ENCODE results near the gene PRSS16.
A peak's percentile ranks its signal among the peaks of the same experiment; 100 is the strongest.

The PRSS16 gene

DNA sequence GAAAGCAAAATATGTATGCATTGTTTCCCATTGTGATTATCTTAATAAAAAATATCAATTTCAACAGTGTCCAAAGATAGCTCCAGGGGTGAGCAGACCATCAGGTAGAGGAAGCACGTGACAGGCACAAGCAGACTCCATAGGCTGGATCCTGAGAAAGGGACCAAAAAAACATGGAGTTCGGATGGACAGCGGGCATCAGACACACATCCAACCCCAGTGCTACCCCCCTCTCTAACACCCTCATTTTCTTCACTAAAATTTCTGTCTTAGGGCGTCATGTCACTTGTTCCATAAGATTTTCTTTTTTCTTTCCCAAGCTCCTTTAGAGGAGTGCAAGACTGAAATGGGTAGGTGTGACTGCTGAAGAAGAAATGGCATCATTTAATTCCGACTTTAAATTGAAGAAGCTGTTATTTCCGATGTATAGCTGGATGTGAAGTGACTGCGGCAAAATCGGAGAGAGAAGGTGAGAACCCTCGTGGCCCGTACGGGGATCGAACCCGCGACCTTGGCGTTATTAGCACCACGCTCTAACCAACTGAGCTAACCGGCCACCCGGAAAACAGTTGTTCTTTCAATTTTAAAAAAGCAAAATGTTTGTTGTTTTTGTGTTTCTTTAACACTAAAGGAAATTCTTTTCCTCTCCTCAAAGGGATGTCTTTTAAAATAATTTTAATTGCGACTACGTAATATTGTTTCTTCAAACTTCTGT lies 10.3 kb upstream of the PRSS16 start:
- no peak overlapping the region for H3K14ac ChIP-seq (ENCODE audit: low read length)
- no peaks in the 10 kb centered on the region for H3K36me3 ChIP-seq (replicated peaks in 1 of 2; ENCODE audit: control insufficient read depth in 2 of 2, insufficient read depth in 2 of 2, low read length in 2 of 2)
- H3K4ac ChIP-seq (ENCODE audit: low read length), result no peak overlapping the region
- no peak overlapping the region for H2AK5ac ChIP-seq (ENCODE audit: low read depth, low read length)
- no peak overlapping the region for H4K8ac ChIP-seq (ENCODE audit: low read depth, low read length)
- H4K91ac ChIP-seq (ENCODE audit: low read depth, low read length, poor library complexity), result no peak overlapping the region
- peak overlapping the region; percentile 45 for H3K4me2 ChIP-seq (ENCODE audit: insufficient read depth, low read length, poor library complexity, severe bottlenecking)
- peaks cover 0 to 10% of the 10 kb centered on the region in 2 donors for H3K9me3 ChIP-seq (replicated peaks in 1 of 2; ENCODE audit: control insufficient read depth in 2 of 2, insufficient read depth in 1 of 2, low read depth in 1 of 2, low read length in 2 of 2)
- H3K27me3 ChIP-seq (ENCODE audit: control insufficient read depth in 3 of 3, insufficient read depth in 3 of 3, low read depth in 1 of 3, low read length in 3 of 3), result peaks cover 0 to 32% (median 19%) of the 10 kb centered on the region in 3 experiments
- no peak overlapping the region for H3K27ac ChIP-seq (replicated peaks; ENCODE audit: low read length)
- H2BK12ac ChIP-seq (ENCODE audit: low read length), result no peak overlapping the region
- peak overlapping the region in 1 of 2 donors; percentile 74 for H3K4me3 ChIP-seq (ENCODE audit: low read length in 2 of 2)
- H3K9ac ChIP-seq (ENCODE audit: low read depth, low read length, poor library complexity), result no peak overlapping the region
- WGBS, 2 donors (ENCODE audit: extremely low coverage in 2 of 2, insufficient read length in 2 of 2, insufficient replicate concordance in 1 of 2), result no CpG with 5 or more reads among the region's 20 CpGs
- H3K18ac ChIP-seq (ENCODE audit: low read length), result no peak overlapping the region
- no peak overlapping the region for H2BK15ac ChIP-seq (ENCODE audit: low read length)
- no peak overlapping the region for H3K23ac ChIP-seq (ENCODE audit: low read depth, low read length, poor library complexity)
- H2AFZ ChIP-seq (ENCODE audit: low read length), result no peak overlapping the region
- DNase-seq (ENCODE audit: low spot score), result no peak
- H3K4me1 ChIP-seq (ENCODE audit: control insufficient read depth in 2 of 2, insufficient read depth in 1 of 2, low read depth in 1 of 2, low read length in 2 of 2), result no peaks in the 10 kb centered on the region
- H3K79me1 ChIP-seq (ENCODE audit: low read depth, low read length), result no peaks in the 10 kb centered on the region
- H2BK120ac ChIP-seq (ENCODE audit: low read depth, low read length), result no peak overlapping the region
- H2BK5ac ChIP-seq (ENCODE audit: low read length), result no peak overlapping the region

GRCh38 chr6:27238010-27238983 lies 9.2 kb upstream of the PRSS16 start:
- H3K4me2 ChIP-seq (ENCODE audit: insufficient read depth, low read length, poor library complexity, severe bottlenecking), result peak overlapping the region; percentile 67
- H3K27me3 ChIP-seq (ENCODE audit: control insufficient read depth in 3 of 3, insufficient read depth in 3 of 3, low read depth in 1 of 3, low read length in 3 of 3), result peaks cover 0 to 35% (median 19%) of the 10 kb centered on the region in 3 experiments
- H2BK120ac ChIP-seq (ENCODE audit: low read depth, low read length), result no peak overlapping the region
- no peak overlapping the region for H3K9ac ChIP-seq (ENCODE audit: low read depth, low read length, poor library complexity)
- WGBS, 2 donors (ENCODE audit: extremely low coverage in 2 of 2, insufficient read length in 2 of 2, insufficient replicate concordance in 1 of 2), result no CpG with 5 or more reads among the region's 41 CpGs
- no peak overlapping the region for H3K18ac ChIP-seq (ENCODE audit: low read length)
- H3K36me3 ChIP-seq (replicated peaks in 1 of 2; ENCODE audit: control insufficient read depth in 2 of 2, insufficient read depth in 2 of 2, low read length in 2 of 2), result no peaks in the 10 kb centered on the region
- no peak for DNase-seq (ENCODE audit: low spot score)
- peaks cover 0 to 10% of the 10 kb centered on the region in 2 donors for H3K9me3 ChIP-seq (replicated peaks in 1 of 2; ENCODE audit: control insufficient read depth in 2 of 2, insufficient read depth in 1 of 2, low read depth in 1 of 2, low read length in 2 of 2)
- H4K8ac ChIP-seq (ENCODE audit: low read depth, low read length), result no peak overlapping the region
- H3K4me3 ChIP-seq (ENCODE audit: low read length in 2 of 2), result peak overlapping the region; percentile 7 to 74
- H3K14ac ChIP-seq (ENCODE audit: low read length), result no peak overlapping the region
- no peak overlapping the region for H2BK5ac ChIP-seq (ENCODE audit: low read length)
- H2BK12ac ChIP-seq (ENCODE audit: low read length), result no peak overlapping the region
- no peak overlapping the region for H4K91ac ChIP-seq (ENCODE audit: low read depth, low read length, poor library complexity)
- H3K4ac ChIP-seq (ENCODE audit: low read length), result no peak overlapping the region
- no peak overlapping the region for H2AK5ac ChIP-seq (ENCODE audit: low read depth, low read length)
- no peak overlapping the region for H2BK15ac ChIP-seq (ENCODE audit: low read length)
- no peak overlapping the region for H3K27ac ChIP-seq (replicated peaks; ENCODE audit: low read length)
- H2AFZ ChIP-seq (ENCODE audit: low read length), result peak overlapping the region; percentile 34
- H3K4me1 ChIP-seq (ENCODE audit: control insufficient read depth in 2 of 2, insufficient read depth in 1 of 2, low read depth in 1 of 2, low read length in 2 of 2), result no peaks in the 10 kb centered on the region
- no peaks in the 10 kb centered on the region for H3K79me1 ChIP-seq (ENCODE audit: low read depth, low read length)
- H3K23ac ChIP-seq (ENCODE audit: low read depth, low read length, poor library complexity), result no peak overlapping the region

DNA sequence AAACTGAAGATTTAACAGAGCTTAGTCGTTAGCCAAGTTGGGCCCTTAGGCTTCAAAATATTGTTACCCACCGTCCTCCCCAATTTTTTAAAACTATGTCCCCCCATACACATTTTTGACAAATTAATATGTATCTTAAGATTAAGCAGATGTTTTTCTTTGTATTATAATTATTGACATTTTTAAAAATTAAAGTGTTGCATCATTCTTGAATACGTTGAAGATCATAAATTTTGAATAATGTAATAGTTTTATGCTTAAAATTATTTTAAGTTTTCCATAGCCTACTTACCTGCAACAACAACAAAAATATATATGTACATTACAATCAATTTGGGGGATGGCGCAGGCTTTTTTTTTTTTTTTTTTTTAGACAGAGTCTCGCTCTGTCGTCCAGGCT lies 8.2 kb upstream of the PRSS16 start:
- H2AK5ac ChIP-seq (ENCODE audit: low read depth, low read length), result no peak overlapping the region

DNA sequence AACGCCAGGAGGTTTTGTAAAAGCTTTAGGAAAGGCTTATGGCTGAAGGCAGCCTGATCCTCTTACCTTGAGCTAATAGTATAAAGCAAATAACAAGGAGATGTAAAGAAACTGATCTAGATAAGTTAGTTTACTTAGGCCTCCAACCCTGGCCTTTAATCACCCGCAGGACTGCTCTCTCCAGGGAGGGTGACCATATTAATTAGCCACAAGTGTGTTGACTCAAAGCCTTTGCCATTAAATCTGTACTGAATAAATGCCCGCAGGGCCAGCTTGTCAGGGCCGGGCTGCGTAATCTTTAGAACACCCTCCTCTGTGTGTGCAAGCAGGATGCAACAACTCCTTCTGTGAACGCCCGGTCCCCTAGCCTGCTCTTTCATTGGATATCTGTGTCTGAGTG lies 6.1 kb upstream of the PRSS16 start:
- H3K27me3 ChIP-seq (ENCODE audit: control insufficient read depth in 3 of 3, insufficient read depth in 3 of 3, low read depth in 1 of 3, low read length in 3 of 3), result peaks cover 0 to 31% (median 19%) of the 10 kb centered on the region in 3 experiments
- no peak overlapping the region for H2BK120ac ChIP-seq (ENCODE audit: low read depth, low read length)
- no peak overlapping the region for H3K4ac ChIP-seq (ENCODE audit: low read length)
- no peak overlapping the region for H3K14ac ChIP-seq (ENCODE audit: low read length)
- no peak overlapping the region for H3K18ac ChIP-seq (ENCODE audit: low read length)
- H2BK12ac ChIP-seq (ENCODE audit: low read length), result no peak overlapping the region
- no peak overlapping the region for H2BK5ac ChIP-seq (ENCODE audit: low read length)
- no peak overlapping the region for H4K91ac ChIP-seq (ENCODE audit: low read depth, low read length, poor library complexity)
- H3K23ac ChIP-seq (ENCODE audit: low read depth, low read length, poor library complexity), result no peak overlapping the region
- no peak overlapping the region for H4K8ac ChIP-seq (ENCODE audit: low read depth, low read length)
- H3K4me3 ChIP-seq (ENCODE audit: low read length in 2 of 2), result no peak overlapping the region
- H3K27ac ChIP-seq (replicated peaks; ENCODE audit: low read length), result no peak overlapping the region
- no peak overlapping the region for H2BK15ac ChIP-seq (ENCODE audit: low read length)
- H3K36me3 ChIP-seq (replicated peaks in 1 of 2; ENCODE audit: control insufficient read depth in 2 of 2, insufficient read depth in 2 of 2, low read length in 2 of 2), result no peaks in the 10 kb centered on the region
- H3K9me3 ChIP-seq (replicated peaks in 1 of 2; ENCODE audit: control insufficient read depth in 2 of 2, insufficient read depth in 1 of 2, low read depth in 1 of 2, low read length in 2 of 2), result peaks cover 0 to 10% of the 10 kb centered on the region in 2 donors
- H3K9ac ChIP-seq (ENCODE audit: low read depth, low read length, poor library complexity), result no peak overlapping the region
- H3K4me2 ChIP-seq (ENCODE audit: insufficient read depth, low read length, poor library complexity, severe bottlenecking), result no peak overlapping the region
- no peak for DNase-seq (ENCODE audit: low spot score)
- H2AK5ac ChIP-seq (ENCODE audit: low read depth, low read length), result no peak overlapping the region
- H3K4me1 ChIP-seq (ENCODE audit: control insufficient read depth in 2 of 2, insufficient read depth in 1 of 2, low read depth in 1 of 2, low read length in 2 of 2), result peaks cover 0 to 2% of the 10 kb centered on the region in 2 donors
- H2AFZ ChIP-seq (ENCODE audit: low read length), result no peak overlapping the region
- H3K79me1 ChIP-seq (ENCODE audit: low read depth, low read length), result no peaks in the 10 kb centered on the region
- no CpG with 5 or more reads among the region's 7 CpGs for WGBS, 2 donors (ENCODE audit: extremely low coverage in 2 of 2, insufficient read length in 2 of 2, insufficient replicate concordance in 1 of 2)

More for the DNA sequence above, 8.2 kb upstream of the PRSS16 start:
- Histone ChIP-seq H3K9ac (ENCODE audit: low read depth, low read length, poor library complexity) (no peak overlapping the region), H3K4me2 (ENCODE audit: insufficient read depth, low read length, poor library complexity, severe bottlenecking) (no peak overlapping the region), H2BK12ac (ENCODE audit: low read length) (no peak overlapping the region), H3K27ac (replicated peaks; ENCODE audit: low read length) (no peak overlapping the region), H4K8ac (ENCODE audit: low read depth, low read length) (no peak overlapping the region), H3K79me1 (ENCODE audit: low read depth, low read length) (no peaks in the 10 kb centered on the region), H3K18ac (ENCODE audit: low read length) (no peak overlapping the region), H3K4ac (ENCODE audit: low read length) (no peak overlapping the region), H3K23ac (ENCODE audit: low read depth, low read length, poor library complexity) (no peak overlapping the region), H3K4me3 (ENCODE audit: low read length in 2 of 2) (no peak overlapping the region), H2AFZ (ENCODE audit: low read length) (no peak overlapping the region), H2BK15ac (ENCODE audit: low read length) (no peak overlapping the region), H3K27me3 (ENCODE audit: control insufficient read depth in 3 of 3, insufficient read depth in 3 of 3, low read depth in 1 of 3, low read length in 3 of 3) (peaks cover 0 to 37% (median 19%) of the 10 kb centered on the region in 3 experiments), H3K4me1 (ENCODE audit: control insufficient read depth in 2 of 2, insufficient read depth in 1 of 2, low read depth in 1 of 2, low read length in 2 of 2) (peaks cover 0 to 2% of the 10 kb centered on the region in 2 donors), H3K36me3 (replicated peaks in 1 of 2; ENCODE audit: control insufficient read depth in 2 of 2, insufficient read depth in 2 of 2, low read length in 2 of 2) (no peaks in the 10 kb centered on the region), H3K9me3 (replicated peaks in 1 of 2; ENCODE audit: control insufficient read depth in 2 of 2, insufficient read depth in 1 of 2, low read depth in 1 of 2, low read length in 2 of 2) (peaks cover 0 to 10% of the 10 kb centered on the region in 2 donors), H3K14ac (ENCODE audit: low read length) (no peak overlapping the region), H2BK5ac (ENCODE audit: low read length) (no peak overlapping the region), H4K91ac (ENCODE audit: low read depth, low read length, poor library complexity) (no peak overlapping the region), H2BK120ac (ENCODE audit: low read depth, low read length) (no peak overlapping the region)
- DNase-seq (ENCODE audit: low spot score), result no peak
- no CpG with 5 or more reads among the region's 6 CpGs for WGBS, 2 donors (ENCODE audit: extremely low coverage in 2 of 2, insufficient read length in 2 of 2, insufficient replicate concordance in 1 of 2)

Measured in neuronal stem cell (in vitro differentiated cells).